Smooth muscle cell of the brain vasculature (primary cell): Measurements from ENCODE around the gene TCERG1L.
"Not testable (repeated sequence)": the region's sequence is repeated elsewhere in the genome, so short reads cannot be mapped to it uniquely, and the experiment has no call there.

Source experiments
- DNase-seq: peaks from one replicate; pipeline ENCODE4 v3.0.0-alpha.2; 2012; ENCODE audit warnings: low read depth, low spot score

The TCERG1L gene

DNA sequence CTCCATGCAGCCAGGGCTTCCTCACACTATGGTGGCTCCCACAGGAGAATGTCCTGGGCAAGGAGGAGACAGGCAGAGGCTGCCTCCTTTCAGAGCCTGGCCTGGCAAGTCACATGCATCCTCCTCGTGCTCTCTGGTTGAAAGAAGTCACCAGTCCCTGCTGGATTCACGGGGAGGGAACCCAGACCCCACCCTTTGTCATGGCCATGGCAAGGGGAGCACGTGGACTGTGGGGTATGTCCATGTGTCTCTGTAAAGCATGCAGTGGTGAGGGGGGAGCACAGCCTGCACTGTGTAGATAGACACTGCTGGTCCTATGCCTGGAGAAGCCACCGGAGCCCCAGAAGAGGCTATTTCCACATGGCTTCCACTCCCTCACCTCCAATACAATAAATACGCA, 225.0 kb downstream of the TCERG1L start:
- no peak for DNase-seq

DNA sequence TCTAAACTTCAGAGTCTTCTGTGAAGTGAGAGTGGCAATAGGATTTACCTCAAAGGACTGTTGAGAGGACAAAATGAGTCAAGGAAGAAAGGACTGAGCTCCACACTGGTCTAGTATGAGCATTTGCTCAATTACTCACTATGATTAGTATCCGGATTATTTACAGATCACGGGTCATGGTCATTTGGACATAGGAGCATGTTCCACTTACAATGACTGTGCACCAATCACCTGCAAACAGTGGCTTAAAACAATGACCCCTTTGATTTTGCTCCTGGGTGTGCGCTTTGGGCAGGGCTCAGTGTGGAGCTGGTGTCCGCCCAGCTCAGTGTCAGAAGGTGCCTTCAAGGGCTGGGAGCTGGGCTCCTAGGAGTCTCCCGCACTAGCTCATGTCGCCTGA, 225.4 kb downstream of the TCERG1L start:
- DNase-seq, result no peak

DNA sequence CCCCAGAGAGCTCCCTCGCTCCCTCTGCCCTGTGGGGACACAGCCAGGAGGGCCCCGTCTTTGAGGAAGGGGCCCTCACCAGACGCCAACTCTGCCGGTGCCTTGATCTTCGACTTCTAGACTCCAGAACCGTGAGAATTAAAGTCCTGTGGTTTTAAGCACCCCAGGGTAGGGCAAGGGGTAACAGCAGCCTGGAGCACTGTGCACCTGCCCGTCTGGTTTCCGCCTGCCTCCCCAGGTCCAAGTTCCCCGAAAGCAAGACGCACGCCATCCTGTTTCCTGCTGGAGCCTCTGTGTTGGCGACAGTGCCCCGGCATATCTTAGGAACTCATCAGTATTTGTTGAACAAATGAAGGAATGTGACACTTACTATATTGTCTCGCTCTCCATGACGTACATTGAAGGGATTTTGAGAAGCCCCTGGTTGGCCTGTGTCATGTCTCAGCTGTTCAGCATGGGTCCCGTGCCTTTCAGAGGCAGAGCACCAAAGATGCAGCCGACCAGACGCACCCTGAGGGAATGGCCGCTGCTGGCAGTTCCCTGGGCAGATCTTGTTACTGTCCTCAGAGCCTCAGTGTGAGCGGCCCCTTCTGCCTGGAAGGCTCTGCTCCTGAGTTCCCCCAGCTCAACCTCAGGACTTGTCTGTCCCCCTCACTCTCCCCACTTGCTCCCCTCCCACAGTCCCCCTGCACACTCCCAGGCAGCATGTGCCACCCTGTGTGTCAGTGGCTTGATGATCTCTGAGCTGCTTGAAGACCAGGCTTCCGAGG, 226.2 kb downstream of the TCERG1L start:
- no peak for DNase-seq

DNA sequence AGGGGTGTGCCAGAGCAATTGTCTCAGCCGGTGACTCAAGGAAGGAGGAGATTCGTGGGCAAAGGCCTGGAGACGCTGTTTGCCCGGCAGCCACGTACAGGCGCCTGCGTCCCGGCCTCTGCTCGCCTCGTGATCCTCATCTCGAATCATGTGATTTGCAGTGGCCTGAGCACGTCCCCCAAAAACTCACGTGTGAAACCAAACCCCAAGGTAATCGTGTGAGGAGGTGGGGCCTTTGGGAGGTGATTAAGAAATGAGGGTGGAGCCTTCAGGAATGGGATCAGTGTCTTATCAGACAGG, 226.8 kb downstream of the TCERG1L start:
- DNase-seq, result no peak

DNA sequence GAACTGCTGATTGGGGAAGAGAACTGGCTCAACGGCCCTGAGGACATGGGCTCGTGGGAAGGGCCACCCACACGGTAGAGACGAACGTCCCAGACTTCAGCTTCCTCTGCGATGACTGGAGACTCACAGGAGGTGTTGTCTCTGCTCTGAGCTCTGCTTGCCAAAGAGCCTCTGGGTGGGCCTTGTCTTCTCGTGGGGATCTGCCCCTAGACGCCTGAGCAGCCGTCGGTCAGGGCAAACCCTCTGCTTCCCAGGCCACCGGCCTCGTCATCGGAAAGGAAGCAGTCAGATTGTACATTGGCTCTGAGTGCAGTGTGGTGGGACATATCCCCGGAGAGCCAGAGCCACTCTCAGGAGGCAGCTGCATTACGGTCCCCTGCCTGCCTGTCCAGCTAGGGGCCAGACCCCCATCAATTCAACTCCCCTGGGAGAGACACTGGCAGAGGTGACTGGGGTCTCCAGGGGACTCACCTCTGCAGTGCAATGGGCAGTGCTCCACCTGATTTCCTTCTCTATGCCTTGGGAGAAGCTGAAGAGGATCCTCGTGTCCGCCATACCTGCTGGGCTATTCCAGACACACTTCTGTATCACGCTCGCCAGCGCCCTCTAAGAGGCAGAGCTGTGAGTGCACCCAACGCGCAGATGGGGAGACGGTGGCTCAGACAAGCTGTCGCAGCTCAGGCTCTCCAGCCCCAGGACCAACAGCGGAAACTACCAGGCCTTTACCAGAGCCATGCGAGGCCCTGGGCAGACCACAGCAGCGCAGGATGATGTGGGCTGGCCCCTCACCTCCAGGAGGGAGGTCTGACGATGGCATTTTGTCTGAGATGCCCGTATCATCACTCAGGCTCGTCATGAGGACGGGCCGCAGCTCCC, 227.4 kb downstream of the TCERG1L start:
- no peak for DNase-seq

DNA sequence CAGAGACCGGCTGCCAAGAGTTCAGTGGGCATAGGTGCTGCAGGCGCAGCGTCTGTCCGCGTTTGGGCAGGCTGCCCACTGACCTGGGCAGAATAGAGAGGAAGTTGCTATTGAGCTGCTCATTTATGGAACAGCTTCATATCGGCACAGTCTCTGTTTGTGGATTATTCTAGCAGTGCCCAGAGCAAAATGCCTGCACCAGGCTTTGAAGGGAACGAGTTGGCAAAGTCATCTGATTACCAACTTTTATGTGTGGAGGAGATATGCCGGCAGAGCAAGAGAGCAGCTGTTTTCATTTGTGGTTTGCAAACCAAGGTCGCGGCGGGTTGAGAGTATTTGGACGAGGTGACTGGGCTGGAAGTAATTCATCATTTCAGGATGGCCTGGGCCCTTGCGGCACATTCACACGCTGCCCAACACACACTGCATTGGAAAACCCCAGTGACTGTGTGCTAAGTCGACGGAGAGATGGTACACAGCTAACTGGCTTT, 228.5 kb downstream of the TCERG1L start:
- DNase-seq, result no peak

DNA sequence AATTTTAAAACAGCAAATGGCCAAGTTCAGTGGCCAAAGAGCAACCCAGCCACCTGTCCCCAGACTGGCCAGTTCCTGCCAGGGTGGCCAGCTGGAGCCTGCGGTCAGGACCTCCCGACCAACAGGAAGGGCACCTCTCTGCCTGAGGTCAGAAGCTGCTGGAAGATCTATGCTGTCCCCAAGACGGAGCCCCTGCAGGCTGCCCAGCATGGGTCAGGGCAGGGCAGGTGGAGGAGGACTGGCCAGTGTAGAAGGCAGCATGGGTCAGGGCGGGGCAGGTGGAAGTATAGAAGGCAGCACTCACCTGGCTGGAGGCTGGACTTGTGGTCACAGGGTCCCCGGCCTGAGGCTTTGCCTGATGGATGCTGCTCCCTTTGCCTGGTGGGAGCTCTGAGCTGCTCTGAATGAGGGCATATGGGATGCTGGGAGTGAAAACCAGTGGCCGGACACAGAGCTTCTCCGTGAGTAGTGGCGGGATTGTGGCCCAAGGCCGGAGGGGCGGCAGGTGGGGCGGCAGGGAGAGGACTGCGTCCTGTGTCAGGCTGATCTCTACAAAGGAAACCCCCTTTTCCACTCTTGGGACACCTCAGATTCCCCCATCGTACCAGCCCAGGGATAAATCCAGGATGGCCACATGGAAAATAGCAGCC, 229.2 kb downstream of the TCERG1L start:
- DNase-seq, result no peak

DNA sequence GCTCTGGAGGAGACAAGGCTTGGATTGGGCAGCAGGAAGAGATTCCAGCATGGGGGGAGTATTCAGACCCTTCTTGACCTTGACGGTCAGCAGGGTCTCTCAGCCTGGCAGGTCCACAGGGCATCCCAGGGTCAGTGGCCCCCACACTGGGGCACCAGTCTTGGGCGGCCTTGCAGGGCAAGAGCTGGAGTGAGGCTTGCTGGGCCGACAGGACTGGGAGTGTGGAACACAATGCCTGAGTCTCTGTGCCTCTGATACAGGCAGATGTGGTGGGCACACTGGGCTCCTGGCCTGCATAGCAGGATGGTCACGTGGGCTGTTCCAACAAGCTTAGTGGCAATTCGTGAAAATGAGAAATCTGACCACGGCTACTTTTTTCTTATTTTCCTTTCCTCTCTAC, 229.7 kb downstream of the TCERG1L start:
- no peak for DNase-seq

DNA sequence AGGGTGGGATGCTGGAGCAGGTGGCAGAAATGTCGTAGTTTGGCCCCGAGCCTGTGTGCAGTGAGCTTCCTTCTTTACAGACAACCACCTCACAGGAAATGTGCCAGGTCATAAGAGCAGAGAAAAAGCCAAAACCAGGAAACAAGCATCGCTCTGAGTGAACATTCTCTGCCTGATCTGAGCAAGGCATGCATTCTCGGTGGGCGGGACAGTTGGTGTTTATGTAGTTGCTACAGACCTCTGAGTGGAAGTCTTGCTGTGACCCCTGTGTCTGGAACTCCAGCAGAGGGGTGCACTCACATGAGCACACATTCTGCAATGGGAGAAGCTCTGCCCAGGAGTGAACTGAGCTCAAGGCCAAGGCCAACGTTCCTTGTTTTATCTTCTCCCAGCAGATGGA, 230.1 kb downstream of the TCERG1L start:
- DNase-seq, result no peak

DNA sequence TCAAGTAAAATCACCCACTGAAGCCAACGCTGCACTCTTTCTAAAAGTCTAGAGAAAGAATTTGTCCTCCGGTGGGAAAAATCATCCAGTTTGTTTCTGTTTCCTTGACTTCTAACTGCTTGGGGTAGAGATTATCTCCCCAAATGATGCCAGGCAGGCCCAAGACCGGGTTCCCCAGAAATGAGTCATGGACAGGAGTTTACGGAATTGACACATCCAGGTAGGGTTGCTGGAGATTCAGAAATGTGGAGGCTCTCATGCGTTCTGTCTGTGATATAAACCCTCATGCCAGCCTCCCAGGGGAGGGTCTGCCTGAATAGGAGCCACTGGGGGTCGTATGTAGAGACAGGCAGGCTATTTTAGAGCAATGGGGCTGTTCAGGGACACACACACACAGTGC, 230.9 kb downstream of the TCERG1L start:
- DNase-seq, result no peak

DNA sequence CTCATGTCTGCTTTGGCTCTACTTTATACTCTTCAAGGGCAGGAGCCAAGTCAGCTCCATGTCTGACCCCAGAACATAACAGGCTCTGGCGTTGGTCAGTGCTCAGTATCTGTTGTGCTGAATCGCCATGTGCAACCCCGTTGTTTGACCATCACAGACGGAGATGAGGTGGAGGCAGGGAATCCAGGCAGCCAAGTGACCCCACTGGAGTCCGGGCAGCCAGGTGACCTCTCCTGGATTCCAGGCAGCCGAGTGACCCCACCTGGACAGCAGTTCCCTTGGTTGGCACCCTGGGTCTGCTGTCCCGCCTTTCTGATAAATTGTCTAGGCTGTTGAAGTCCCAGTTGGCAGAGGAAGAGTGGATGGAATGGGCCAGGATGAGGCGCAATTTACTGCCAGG, 232.2 kb downstream of the TCERG1L start:
- no peak for DNase-seq

DNA sequence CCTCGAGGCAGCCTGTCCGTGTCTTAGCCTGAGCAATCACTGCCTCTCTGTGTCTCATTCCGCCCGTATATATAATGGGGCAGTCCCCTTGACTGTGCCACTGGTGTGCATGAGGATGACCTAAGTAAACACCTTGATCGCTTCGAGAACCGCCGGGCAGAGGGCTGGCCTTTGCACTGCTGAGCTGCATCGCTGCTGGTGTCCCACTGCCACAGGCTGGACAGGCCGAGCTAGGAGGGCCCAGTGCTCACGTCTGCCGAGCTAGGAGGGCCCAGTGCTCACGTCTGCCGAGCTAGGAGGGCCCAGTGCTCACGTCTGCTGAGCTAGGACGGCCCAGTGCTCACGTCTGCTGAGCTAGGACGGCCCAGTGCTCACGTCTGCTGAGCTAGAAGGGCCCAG, 232.6 kb downstream of the TCERG1L start:
- not testable (repeated sequence) for DNase-seq

DNA sequence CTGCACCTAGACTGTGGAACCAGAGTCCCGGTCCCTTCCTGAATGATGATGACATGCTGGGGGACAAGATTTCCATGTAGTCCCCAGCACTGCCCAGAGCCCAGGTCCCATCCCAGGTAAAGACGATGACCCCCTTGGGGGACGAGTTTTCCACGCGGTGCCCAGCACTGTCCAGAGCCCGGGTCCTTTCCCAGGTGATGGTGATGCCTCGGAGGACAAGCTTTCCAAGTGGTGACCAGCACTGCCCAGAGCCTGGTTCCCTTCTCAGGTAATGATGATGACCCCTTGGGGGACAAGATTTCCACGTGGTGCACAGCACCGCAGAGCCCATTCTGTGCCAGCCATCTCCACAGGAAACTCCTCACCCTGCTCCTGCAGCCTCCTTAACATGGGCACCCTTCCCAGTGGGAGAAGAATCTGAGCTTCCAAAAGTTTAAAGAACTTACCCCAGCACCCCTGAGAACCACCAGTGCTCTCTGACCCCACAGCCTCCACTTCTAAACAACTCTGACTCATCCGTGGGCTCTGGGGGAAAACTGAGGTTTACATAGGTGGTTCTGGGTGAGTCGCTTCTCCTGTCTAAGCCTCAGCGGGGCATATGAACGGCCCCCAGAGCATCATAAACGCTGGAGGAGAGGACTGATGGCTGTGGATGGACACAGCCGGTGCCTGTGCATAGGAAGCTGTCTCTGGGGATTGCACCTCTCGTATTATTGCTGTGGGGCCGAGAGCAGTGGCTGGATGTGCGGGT, 233.2 kb downstream of the TCERG1L start:
- DNase-seq, result no peak

DNA sequence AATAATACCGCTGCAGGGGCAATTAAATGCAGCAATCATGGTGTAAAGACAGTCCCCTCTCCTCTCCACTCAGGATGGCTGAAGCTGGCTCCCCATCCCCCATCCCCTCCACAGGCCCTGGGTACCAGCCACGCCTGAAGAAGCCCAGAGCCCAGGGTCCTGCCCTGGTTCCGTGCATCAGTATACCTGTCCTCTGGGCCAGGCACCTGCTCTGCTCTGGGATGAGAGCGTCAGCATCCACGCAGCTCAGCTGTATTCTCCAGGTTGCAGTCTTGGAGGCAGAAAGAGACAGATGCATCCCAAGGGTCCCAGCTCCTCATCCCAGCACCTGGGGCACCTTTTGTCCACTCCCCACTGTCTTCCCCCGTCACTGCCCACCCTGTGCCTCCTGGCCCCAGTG, 233.8 kb downstream of the TCERG1L start:
- DNase-seq, result no peak

DNA sequence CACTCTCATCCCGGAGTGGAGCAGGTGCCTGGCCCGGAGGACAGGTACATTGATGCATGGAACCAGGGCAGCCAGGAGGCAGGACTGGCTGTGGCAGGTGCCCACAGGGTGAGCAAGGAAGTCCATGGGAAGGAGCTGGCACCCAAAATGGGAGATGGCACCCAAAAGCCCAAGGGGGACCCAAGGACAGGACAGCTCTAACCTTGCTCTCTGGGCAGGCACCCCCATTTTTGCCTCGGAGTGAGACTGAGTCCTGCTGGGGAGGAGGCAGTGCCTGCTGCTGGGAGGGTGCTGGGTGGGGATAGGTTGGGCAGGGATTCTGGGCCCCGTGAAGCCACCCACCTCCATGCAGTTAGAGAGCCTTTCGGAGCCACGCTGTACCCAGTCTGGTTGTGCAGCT, 234.5 kb downstream of the TCERG1L start:
- no peak for DNase-seq

DNA sequence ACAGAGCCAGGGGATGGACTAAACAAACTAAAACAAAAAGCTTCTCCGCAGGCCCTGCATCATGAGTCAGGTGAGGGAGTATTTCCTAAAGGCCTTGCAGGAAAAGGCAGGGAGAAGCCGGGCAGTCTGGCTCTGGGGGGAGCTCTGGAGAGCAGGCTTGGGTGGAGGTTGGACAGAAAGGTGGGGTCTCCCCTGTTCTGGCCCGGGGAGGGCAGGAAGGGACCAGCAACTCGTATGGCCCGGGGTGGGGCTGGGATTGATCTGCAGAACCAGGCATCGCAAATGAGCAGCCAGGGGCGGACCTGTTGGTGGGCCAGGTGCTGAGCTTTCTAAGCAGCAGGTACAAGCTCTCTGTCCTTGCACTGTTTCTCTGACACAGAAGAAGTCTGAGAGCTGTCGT, 235.2 kb downstream of the TCERG1L start:
- DNase-seq, result no peak

DNA sequence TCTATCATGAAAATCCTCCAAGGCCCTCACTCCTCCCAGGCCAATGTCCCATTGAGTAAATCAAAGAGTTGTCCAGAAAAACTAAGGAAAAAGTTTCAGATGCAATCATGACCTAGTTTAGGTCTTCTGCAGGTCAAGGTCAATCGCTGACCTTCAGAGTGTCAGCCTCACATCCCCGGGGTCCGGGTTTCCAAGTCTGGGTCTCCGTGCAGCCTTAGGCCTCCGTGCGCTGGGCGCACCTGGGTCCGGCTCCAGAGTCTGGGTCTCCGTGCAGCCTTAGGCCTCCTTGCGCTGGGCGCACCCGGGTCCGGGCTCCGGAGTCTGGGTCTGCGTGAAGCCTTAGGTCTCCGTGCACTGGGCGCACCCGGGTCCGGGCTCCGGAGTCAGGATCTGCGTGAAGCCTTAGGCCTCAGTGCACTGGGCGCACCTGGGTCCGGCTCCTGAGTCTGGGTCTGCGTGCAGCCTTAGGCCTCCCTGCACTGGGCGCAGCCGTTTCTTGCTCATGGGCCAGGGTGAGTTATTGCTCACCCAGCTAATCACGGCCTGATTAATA, 236.2 kb downstream of the TCERG1L start:
- DNase-seq, result no peak

DNA sequence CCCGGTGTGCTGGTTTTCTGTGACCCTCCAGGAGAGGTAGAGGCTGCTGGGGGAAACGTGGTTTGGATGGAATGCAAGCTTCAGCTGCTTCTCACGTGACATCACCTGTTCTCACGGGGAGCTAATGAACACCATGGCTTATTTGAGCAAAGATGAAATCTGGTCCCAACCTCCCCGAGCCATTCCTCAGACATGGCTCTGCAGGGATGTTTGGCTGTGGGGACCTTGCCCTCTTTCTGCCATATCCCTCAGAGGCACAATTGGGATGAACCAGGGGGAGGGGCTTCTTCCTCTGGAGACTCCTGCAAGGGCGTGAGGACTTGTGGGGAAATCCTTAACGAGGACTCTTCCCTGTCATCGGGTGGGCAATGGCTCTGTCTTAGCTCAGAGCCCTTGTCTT, 236.8 kb downstream of the TCERG1L start:
- no peak for DNase-seq

DNA sequence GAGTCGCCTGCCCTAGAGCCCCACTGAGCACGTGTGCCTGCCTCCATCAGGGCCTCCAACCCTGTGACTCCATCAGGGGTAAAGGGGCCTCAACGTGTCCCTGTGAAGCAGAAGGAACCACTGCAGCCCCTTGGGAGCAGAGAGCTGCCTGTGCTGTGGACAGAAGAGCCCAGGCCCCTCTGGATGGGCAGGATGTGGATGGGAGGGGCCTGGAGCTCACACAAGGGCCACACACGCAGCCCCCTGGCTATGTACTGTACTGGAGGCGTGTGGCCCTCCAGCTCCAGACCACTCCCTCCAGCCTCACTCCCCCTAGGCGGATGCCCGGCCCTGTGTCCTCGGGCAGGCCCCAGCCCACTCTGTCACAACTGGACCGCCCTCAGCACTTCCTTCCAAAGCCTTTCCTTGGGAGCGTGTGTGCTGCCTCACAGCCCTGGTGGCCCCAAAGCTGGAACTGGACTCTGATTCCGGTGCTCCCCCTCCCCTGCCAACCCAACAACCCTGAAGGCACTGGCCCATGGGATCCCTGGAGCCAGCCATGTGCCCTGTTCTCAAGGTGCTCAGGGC, 238.0 kb downstream of the TCERG1L start:
- no peak for DNase-seq

DNA sequence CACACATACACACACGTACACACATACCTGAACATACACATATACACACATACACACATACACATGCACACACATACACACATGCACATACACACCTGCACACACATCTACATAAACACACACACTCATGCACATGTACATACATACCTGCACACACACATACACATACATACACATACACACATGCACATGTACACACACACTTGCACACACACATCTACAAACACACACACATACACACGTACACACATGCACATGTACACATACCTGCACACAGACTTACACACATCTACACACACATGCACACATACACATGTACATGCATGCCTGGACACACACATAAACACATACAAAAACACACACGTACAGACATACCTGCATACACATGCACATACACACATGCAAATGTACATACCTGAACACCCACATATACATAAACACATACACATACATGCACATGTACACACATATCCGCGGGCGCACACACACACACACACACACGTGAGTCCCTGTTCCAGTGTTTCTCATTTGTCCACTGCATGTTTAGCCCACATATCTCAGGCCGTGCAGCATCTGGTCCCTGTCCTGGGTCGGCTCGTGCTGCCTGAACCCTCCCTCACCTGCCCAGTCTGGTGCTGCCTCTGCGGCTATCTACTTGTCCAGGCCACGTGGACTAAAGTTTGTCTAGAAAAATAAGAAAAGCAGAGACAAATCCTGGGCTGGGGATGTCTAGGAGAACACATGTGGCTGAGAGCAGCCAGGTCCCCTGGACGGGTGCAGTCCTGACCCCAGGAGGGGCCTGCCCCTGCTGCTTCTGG, 238.7 kb downstream of the TCERG1L start:
- DNase-seq, result no peak
